Adrenal gland (tissue), 5 donors: Measurements from ENCODE around the gene MORN5.

Source experiments
- CTCF ChIP-seq, 6 experiments: fragments of 450-650 bp in 4 of 6; fragments of 200-600 bp in 2 of 6; sonication (generic) in 1 of 6; IDR thresholded peaks; 1 replicate in 5 of 6; 2 replicates in 1 of 6; pipeline versions ENCODE4 v1.5.1 to v1.8.0; 2016 to 2021; ENCODE audit warnings: antibody characterized with exemption in 6 of 6, mild to moderate bottlenecking in 2 of 6, moderate library complexity in 1 of 6
- POLR2A ChIP-seq, 2 donors: fragments of 450-650 bp; IDR thresholded peaks; one replicate each; pipeline ENCODE4 v1.6.1; 2017; ENCODE audit warnings: antibody characterized with exemption in 2 of 2, mild to moderate bottlenecking in 2 of 2, moderate library complexity in 1 of 2
- donor health status: DM: no; HTN: no; CAD: no.

DNA sequence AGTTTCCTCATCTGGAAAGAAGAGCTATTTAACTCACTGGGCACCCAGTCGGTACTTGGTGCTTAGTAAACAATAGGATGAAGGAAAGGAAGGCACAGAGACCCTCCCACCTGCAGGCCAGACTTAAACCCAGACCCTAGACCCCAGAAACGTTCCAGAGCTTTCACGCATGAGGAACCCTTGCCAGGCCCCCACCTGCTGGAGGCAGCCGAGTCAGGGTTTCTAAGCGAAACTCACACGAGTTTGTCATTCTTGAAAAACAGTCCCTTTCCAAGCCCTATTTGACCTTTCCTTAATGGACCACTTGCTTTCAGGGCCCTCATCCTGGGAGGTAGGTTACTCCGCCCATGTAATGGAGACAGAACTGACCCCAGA is 30.8 kb upstream of the MORN5 start:
- no peak for TF ChIP-seq CTCF (IDR thresholded peaks at IDR 0.05)
- TF ChIP-seq POLR2A (IDR thresholded peaks at IDR 0.05), result no peak
